Calu3 (cell line): Measurements from ENCODE around the gene CXCL3. TPM values are rescaled to one million over a fixed set of nuclear protein-coding genes. Genes with fewer than 3 reads are reported as not detected.
"Not testable (repeated sequence)": the region's sequence is repeated elsewhere in the genome, so short reads cannot be mapped to it uniquely, and the experiment has no call there.

ENCODE experiments used
- BruUV-seq: library from RNA; stranded (reverse); fragments of 400-500 nt; replicated peaks from 2 replicates; lab custom pipeline; 2021; lab: Mats Ljungman, UMichigan
- CTCF ChIA-PET: fragments of 300-600 bp; sonication (Branson Sonifier 250); formaldehyde crosslinking; loops from one replicate; lab custom pipeline; 2022; ENCODE audit warnings: antibody characterized with exemption; lab: Charles Lee
- DNase-seq: peaks from one replicate; pipeline ENCODE4 v3.0.0; 2022
- H3K27ac Mint-ChIP-seq: one replicate; pipeline ENCODE4 v1.8.0; 2022; ENCODE audit warnings: mixed read lengths; ENCODE audit not compliant: unreplicated experiment
- H3K27me3 Mint-ChIP-seq: one replicate; pipeline ENCODE4 v1.8.0; 2022; ENCODE audit warnings: mixed read lengths; ENCODE audit not compliant: unreplicated experiment
- H3K36me3 Mint-ChIP-seq: one replicate; pipeline ENCODE4 v1.8.0; 2022; ENCODE audit warnings: mild to moderate bottlenecking, moderate library complexity, mixed read lengths; ENCODE audit not compliant: insufficient read depth, unreplicated experiment
- H3K4me1 Mint-ChIP-seq: one replicate; pipeline ENCODE4 v1.8.0; 2022; ENCODE audit warnings: mild to moderate bottlenecking, low read depth, mixed read lengths; ENCODE audit not compliant: unreplicated experiment
- H3K4me3 Mint-ChIP-seq: one replicate; pipeline ENCODE4 v1.8.0; 2022; ENCODE audit warnings: mild to moderate bottlenecking, low read depth, moderate library complexity, mixed read lengths; ENCODE audit not compliant: unreplicated experiment
- H3K9me3 Mint-ChIP-seq: one replicate; pipeline ENCODE4 v1.8.0; 2022; ENCODE audit warnings: low read depth, mixed read lengths; ENCODE audit not compliant: unreplicated experiment
- intact Hi-C: fragments of 100-400 bp; cut with micrococcal nuclease; formaldehyde crosslinking; loops from one replicate; pipeline ENCODE4 v1.10.0; 2022; ENCODE audit not compliant: unreplicated experiment
- total RNA-seq: library from RNA; stranded (reverse); gene quantifications from 2 replicates; pipeline ENCODE4 v1.2.3, GENCODE V29; 2022
- TF ChIP-seq, protein P1 (sequence below): fragments of 200-600 bp; IDR thresholded peaks from one replicate; pipeline ENCODE4 v1.8.0; 2022; ENCODE audit warnings: antibody characterized with exemption; ENCODE audit not compliant: unreplicated experiment

Gene CXCL3
- total RNA-seq, 1 experiment from 2014 or later = 153 TPM

DNA sequence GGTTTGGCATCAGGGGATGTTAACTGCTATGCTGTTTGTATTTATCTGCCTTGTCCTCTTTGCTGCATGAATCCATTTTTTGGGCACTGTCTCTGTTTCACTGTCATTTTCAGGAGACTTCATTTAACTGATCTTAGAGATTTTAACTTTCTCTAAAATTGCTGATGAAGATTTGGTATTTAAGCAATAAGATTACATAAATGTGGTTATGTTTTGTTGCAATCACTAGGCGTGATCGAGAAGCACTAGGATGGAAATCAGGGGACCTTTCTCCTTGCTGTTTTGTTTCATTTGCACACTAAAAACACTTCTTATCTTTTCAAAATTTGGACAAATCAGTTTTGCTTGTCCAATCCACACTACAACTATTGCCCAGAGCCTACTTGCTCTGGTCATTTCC is 45.1 kb upstream of the CXCL3 start:
- no peak for DNase-seq
- Mint-ChIP-seq H3K9me3 (peaks cover 7% of the 10 kb centered on the region), H3K4me3 (no peak overlapping the region), H3K36me3 (no peaks in the 10 kb centered on the region), H3K27me3 (no peaks in the 10 kb centered on the region), H3K27ac (no peak overlapping the region), H3K4me1 (peaks cover 7% of the 10 kb centered on the region)
- TF ChIP-seq, protein P1, sequence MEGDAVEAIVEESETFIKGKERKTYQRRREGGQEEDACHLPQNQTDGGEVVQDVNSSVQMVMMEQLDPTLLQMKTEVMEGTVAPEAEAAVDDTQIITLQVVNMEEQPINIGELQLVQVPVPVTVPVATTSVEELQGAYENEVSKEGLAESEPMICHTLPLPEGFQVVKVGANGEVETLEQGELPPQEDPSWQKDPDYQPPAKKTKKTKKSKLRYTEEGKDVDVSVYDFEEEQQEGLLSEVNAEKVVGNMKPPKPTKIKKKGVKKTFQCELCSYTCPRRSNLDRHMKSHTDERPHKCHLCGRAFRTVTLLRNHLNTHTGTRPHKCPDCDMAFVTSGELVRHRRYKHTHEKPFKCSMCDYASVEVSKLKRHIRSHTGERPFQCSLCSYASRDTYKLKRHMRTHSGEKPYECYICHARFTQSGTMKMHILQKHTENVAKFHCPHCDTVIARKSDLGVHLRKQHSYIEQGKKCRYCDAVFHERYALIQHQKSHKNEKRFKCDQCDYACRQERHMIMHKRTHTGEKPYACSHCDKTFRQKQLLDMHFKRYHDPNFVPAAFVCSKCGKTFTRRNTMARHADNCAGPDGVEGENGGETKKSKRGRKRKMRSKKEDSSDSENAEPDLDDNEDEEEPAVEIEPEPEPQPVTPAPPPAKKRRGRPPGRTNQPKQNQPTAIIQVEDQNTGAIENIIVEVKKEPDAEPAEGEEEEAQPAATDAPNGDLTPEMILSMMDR = no peak
- intact Hi-C loops = no loop called here
- BruUV-seq = no TSS peak
- CTCF ChIA-PET = no interaction called here

GRCh38 chr4:74081035-74081434 is 42.5 kb upstream of the CXCL3 start:
- no TSS peak for BruUV-seq
- H3K4me1 Mint-ChIP-seq = peaks cover 8% of the 10 kb centered on the region
- no peaks in the 10 kb centered on the region for H3K27me3 Mint-ChIP-seq
- no peak overlapping the region for H3K27ac Mint-ChIP-seq
- H3K36me3 Mint-ChIP-seq = no peaks in the 10 kb centered on the region
- CTCF ChIA-PET = no interaction called here
- H3K4me3 Mint-ChIP-seq = no peak overlapping the region
- H3K9me3 Mint-ChIP-seq = peaks cover 7% of the 10 kb centered on the region
- DNase-seq = no peak
- TF ChIP-seq, protein P1 = no peak
- intact Hi-C loops = no loop called here

- H3K4me1 Mint-ChIP-seq, BruUV-seq, DNase-seq, H3K4me3 Mint-ChIP-seq, intact Hi-C loops, H3K27me3 Mint-ChIP-seq, H3K27ac Mint-ChIP-seq, CTCF ChIA-PET, H3K36me3 Mint-ChIP-seq, H3K9me3 Mint-ChIP-seq: not testable (repeated sequence)
These were observed 41.9 kb upstream of the CXCL3 start for GRCh38 chr4:74080351-74080750.

DNA sequence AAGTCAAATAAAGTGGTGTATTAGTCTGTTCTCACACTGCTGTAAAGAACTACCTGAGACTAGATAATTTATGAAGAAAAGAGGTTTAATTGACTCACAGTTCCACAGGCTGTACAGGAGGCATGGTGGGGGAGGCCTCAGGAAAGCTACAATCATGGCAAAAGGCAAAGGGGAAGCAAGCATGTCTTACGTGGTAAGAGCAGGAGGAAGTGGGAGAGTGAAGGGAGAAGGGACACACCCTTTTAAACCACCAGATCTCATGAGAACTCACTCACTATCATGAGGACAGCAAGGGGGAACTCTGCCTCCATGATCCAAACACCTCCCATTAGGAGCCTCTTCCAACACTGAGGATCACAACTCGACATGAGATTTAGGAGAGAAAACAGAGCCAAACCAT is 40.5 kb upstream of the CXCL3 start:
- BruUV-seq, H3K9me3 Mint-ChIP-seq, intact Hi-C loops, CTCF ChIA-PET, H3K27me3 Mint-ChIP-seq, H3K36me3 Mint-ChIP-seq, H3K4me3 Mint-ChIP-seq, H3K27ac Mint-ChIP-seq, DNase-seq: not testable (repeated sequence)
- peaks cover 11% of the 10 kb centered on the region for H3K4me1 Mint-ChIP-seq

DNA sequence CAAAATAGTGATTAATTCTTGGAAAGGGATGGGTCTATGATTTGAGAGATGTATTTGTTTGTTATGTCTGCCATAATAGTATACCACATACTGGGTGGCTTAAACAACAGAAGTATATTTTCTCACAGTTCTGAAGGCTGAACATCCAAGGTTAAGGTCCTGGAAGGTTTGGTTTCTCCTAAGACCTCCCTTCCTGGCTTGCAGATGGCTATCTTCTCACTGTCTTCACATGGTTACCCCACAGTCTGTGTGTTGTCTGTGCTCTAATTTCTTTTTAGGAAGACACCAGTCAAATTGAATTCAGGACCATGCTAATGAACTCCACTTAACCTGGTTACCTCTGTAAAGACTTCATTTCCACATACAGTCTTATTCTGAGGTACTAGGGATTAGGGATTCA is 34.9 kb upstream of the CXCL3 start:
- no peak overlapping the region for H3K27ac Mint-ChIP-seq
- BruUV-seq = no TSS peak
- no peaks in the 10 kb centered on the region for H3K27me3 Mint-ChIP-seq
- TF ChIP-seq, protein P1 = no peak
- DNase-seq = no peak
- CTCF ChIA-PET = no interaction called here
- no peaks in the 10 kb centered on the region for H3K9me3 Mint-ChIP-seq
- H3K4me1 Mint-ChIP-seq = peaks cover 9% of the 10 kb centered on the region
- H3K36me3 Mint-ChIP-seq = no peaks in the 10 kb centered on the region
- intact Hi-C loops = no loop called here
- no peak overlapping the region for H3K4me3 Mint-ChIP-seq
